ENCODE results near the gene CAPN5. TPM values are rescaled to one million over a fixed set of nuclear protein-coding genes. Genes with fewer than 3 reads are reported as not detected.

CAPN5 gene
- polyA plus RNA-seq, 1 donor: 25.0 TPM

GRCh38 chr11:77149716-77150392 lies 83.1 kb downstream of the CAPN5 start:
- no peak for DNase-seq

- DNase-seq: no peak
Measured at GRCh38 chr11:77150836-77151235, 84.1 kb downstream of the CAPN5 start.

GRCh38 chr11:77151804-77152509 lies 85.2 kb downstream of the CAPN5 start:
- no peak for DNase-seq

GRCh38 chr11:77152846-77153245 lies 86.1 kb downstream of the CAPN5 start:
- no peak for DNase-seq

- DNase-seq: no peak
Measured at GRCh38 chr11:77153276-77154185, 86.8 kb downstream of the CAPN5 start.

- DNase-seq: no peak
Measured at GRCh38 chr11:77154381-77155081, 87.8 kb downstream of the CAPN5 start.

DNA sequence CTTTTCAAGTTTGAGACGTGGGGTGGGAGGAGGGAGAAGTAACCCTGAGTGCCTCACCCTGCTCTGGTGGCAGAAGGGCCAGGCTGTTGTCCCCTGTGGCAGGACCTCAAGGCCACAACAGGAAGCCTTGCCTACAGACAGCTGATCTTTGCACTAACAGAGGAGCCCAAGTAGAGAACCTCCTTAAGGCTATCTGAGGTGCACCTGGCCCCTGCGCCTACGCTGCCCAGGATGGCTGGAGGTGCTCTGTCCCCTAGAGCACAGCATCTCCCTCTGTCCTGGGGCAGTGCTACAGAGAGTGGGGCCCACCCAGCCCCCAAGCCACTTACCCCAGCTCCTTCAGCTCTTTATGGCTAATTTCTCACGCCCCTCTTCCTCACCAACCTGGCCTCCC lies 88.3 kb downstream of the CAPN5 start:
- no peak for DNase-seq

- no peak for DNase-seq
Measured at GRCh38 chr11:77155556-77156130, 88.9 kb downstream of the CAPN5 start.

DNA sequence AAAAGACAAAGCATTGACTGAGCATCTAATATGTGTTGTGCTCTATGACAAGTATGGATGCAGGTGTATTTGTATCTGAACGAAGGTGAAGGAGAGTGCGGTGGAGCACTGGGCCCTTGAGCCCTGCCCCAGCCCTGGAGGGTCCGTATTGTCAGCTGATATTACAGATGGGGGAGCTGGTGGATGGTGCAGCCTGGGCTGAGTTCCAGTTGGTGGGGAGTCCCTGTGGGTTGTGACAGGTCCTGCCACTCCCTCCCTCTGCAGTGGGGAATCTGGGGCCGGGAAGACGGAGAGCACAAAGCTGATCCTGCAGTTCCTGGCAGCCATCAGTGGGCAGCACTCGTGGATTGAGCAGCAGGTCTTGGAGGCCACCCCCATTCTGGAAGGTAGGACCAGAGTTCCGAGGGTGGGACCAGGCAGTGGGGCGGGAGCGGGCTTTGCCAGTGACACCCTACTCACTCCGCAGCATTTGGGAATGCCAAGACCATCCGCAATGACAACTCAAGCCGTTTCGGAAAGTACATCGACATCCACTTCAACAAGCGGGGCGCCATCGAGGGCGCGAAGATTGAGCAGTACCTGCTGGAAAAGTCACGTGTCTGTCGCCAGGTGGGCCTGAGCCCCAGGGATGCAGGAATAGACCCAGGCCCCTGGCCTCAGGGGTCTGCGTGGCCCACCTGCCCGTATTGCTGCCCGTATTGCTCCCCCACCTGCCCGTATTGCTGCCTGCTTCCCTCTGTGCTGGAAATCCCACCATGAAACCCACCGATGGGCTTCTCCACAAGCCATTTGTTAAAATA lies 89.8 kb downstream of the CAPN5 start:
- DNase-seq: no peak

DNA sequence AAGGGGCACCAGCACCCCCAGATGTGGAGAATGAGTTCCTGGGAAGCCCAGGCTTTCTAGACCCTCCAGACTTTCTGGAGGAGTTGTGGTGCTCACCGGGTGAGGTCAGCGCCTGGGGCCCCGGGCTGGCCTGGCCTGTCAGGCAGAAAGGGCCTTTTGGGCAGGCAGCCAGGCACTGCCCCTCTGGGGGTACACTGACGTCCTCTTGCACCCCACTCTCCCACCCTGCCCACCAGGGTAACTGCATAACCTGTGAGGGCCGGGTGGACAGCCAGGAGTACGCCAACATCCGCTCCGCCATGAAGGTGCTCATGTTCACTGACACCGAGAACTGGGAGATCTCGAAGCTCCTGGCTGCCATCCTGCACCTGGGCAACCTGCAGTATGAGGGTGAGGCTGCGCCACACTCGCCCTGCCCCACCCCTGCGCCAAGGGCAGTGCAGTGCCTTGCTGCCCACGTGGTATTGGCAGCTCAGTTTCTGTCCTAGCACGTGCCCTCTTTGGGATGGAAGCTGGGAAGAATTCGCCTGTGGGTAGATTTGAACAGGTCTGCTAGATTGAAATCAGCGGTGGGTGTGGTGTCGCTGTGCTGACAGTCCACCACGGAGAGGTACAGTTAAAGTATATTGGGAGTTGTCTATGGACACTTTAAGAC lies 91.4 kb downstream of the CAPN5 start:
- no peak for DNase-seq

GRCh38 chr11:77159219-77159936 lies 92.6 kb downstream of the CAPN5 start:
- DNase-seq: no peak

GRCh38 chr11:77159937-77160495 lies 93.2 kb downstream of the CAPN5 start:
- DNase-seq: no peak

GRCh38 chr11:77163271-77163670 lies 96.5 kb downstream of the CAPN5 start:
- no peak for DNase-seq

- no peak for DNase-seq
Measured at GRCh38 chr11:77165066-77165465, 98.3 kb downstream of the CAPN5 start.

DNA sequence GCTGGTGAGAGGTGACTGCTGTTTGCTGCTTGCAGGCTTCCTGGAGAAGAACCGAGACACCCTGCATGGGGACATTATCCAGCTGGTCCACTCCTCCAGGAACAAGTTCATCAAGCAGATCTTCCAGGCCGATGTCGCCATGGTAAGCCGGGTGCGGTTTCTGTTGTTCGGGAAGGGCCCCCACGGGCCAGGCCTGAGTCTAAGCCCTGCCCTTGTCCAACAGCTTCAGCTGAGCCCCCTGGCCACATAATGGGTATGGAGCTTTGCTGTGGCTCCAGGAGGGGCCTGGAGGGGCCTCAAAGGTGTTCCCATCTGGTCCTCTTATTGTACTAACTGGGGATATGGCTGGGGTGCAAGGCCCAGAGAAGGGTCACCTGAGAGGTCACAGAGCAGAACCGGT lies 99.2 kb downstream of the CAPN5 start:
- DNase-seq: no peak

- no peak for DNase-seq
Measured at GRCh38 chr11:77167111-77167626, 100.4 kb downstream of the CAPN5 start.

GRCh38 chr11:77167791-77168190 lies 101.0 kb downstream of the CAPN5 start:
- no peak for DNase-seq

GRCh38 chr11:77170107-77170506 lies 103.3 kb downstream of the CAPN5 start:
- no peak for DNase-seq

GRCh38 chr11:77171254-77171653 lies 104.5 kb downstream of the CAPN5 start:
- no peak for DNase-seq

Data from left kidney (tissue), 2 donors.